Measurements from ENCODE around the gene GAB2. TPM values are rescaled to one million over a fixed set of nuclear protein-coding genes. Genes with fewer than 3 reads are reported as not detected.
A peak's percentile ranks its signal among the peaks of the same experiment; 100 is the strongest.

The GAB2 gene
- total RNA-seq, 4 donors from 2014 or later: 18.0 to 42.4 (median 26.0) TPM

DNA sequence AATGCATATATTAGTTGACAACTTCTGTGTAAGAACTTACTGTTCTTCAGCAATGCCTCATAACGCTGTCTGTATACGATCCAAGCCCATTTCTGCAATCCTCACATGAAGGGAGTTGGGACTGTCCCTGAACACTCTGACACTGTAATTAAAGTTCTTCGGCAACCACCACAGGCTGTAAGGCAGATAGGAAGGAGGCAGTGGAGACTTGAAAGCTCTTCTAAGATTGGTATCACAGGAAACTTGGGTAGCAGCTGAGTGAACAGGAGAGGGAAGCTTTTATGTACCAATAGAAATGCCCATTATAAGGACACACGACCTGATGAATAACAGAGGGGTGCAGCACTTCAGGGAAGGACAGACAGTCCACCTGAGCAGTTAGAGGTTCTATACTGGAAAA is 12.0 kb upstream of the GAB2 start:
- Histone ChIP-seq H3K9me3 (no peaks in the 10 kb centered on the region), H3K4me3 (no peak overlapping the region), H3K36me3 (peaks cover 0 to 12% (median 0%) of the 10 kb centered on the region in 4 donors), H3K27me3 (no peaks in the 10 kb centered on the region), H3K27ac (replicated peaks in 1 of 4) (no peak overlapping the region), H3K4me1 (peaks cover 0 to 20% (median 9%) of the 10 kb centered on the region in 4 donors)
- TF ChIP-seq POLR2A (IDR thresholded peaks at IDR 0.05; ENCODE audit: low read depth) (no peak), POLR2AphosphoS5 (IDR thresholded peaks at IDR 0.05) (no peak), EP300 (IDR thresholded peaks at IDR 0.05) (no peak)
- TF ChIP-seq, protein P1, sequence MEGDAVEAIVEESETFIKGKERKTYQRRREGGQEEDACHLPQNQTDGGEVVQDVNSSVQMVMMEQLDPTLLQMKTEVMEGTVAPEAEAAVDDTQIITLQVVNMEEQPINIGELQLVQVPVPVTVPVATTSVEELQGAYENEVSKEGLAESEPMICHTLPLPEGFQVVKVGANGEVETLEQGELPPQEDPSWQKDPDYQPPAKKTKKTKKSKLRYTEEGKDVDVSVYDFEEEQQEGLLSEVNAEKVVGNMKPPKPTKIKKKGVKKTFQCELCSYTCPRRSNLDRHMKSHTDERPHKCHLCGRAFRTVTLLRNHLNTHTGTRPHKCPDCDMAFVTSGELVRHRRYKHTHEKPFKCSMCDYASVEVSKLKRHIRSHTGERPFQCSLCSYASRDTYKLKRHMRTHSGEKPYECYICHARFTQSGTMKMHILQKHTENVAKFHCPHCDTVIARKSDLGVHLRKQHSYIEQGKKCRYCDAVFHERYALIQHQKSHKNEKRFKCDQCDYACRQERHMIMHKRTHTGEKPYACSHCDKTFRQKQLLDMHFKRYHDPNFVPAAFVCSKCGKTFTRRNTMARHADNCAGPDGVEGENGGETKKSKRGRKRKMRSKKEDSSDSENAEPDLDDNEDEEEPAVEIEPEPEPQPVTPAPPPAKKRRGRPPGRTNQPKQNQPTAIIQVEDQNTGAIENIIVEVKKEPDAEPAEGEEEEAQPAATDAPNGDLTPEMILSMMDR (IDR thresholded peaks at IDR 0.05): no peak
- no peak for DNase-seq (ENCODE audit: extremely low spot score)
- intact Hi-C loops (cut with DNase I): no loop called here
- WGBS: 74% methylated on average over 4 of the region's 4 CpGs

DNA sequence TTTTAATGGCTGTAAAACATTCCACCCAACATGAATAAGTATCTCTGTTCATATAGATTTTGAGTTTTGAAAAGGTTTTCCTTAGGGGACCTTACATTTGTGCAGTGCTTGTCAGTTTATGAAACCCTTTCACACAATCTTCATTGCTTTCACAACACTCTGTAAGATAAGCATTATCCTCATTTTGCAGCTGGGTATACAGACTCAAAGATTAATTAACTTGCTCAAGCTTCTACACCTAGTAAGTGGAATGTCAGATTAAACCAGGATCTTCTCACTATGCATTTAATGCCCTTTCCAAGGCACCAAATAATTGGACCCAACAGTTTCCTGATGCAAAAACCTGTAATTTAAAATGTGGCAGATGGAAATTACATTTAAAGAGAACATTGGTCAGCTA is 11.6 kb upstream of the GAB2 start:
- no peak for DNase-seq (ENCODE audit: extremely low spot score)
- Histone ChIP-seq H3K9me3 (no peaks in the 10 kb centered on the region), H3K4me1 (peaks cover 0 to 18% (median 8%) of the 10 kb centered on the region in 4 donors), H3K27ac (replicated peaks in 1 of 4) (no peak overlapping the region), H3K4me3 (no peak overlapping the region), H3K27me3 (no peaks in the 10 kb centered on the region), H3K36me3 (peaks cover 0 to 12% (median 0%) of the 10 kb centered on the region in 4 donors)
- TF ChIP-seq POLR2A (IDR thresholded peaks at IDR 0.05; ENCODE audit: low read depth): no peak
- TF ChIP-seq POLR2AphosphoS5 (IDR thresholded peaks at IDR 0.05): no peak
- TF ChIP-seq EP300 (IDR thresholded peaks at IDR 0.05): no peak
- TF ChIP-seq, protein P1 (IDR thresholded peaks at IDR 0.05): no peak
- intact Hi-C loops (cut with DNase I): no loop called here

DNA sequence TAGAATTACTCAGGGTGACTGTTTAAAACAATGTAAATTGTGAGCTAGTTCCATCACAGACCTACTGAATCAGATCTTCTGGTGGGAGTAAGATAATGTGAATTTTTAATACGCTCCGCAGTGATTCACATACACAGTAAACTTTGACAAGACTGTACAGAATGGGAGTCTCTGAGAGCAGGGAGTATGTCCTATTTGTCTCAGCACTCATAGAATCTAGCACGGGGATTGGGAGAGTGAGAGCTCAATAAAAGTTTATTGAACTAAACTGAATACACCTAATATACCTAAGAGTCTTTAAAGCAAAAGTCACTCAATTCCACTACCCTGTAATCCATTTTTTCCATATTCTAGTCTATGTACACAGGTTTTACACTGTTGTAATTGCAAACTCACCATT is 11.2 kb upstream of the GAB2 start:
- no peak for DNase-seq (ENCODE audit: extremely low spot score)
- Histone ChIP-seq H3K4me3 (no peak overlapping the region), H3K36me3 (peaks cover 0 to 12% (median 0%) of the 10 kb centered on the region in 4 donors), H3K27me3 (no peaks in the 10 kb centered on the region), H3K9me3 (no peaks in the 10 kb centered on the region), H3K27ac (replicated peaks in 1 of 4) (no peak overlapping the region), H3K4me1 (peaks cover 0 to 18% (median 8%) of the 10 kb centered on the region in 4 donors)
- TF ChIP-seq POLR2AphosphoS5 (IDR thresholded peaks at IDR 0.05) (no peak), EP300 (IDR thresholded peaks at IDR 0.05) (no peak), POLR2A (IDR thresholded peaks at IDR 0.05; ENCODE audit: low read depth) (no peak)
- TF ChIP-seq, protein P1 (IDR thresholded peaks at IDR 0.05): no peak
- intact Hi-C loops (cut with DNase I): no loop called here
- 91% methylated on average over 3 of the region's 3 CpGs for WGBS

DNA sequence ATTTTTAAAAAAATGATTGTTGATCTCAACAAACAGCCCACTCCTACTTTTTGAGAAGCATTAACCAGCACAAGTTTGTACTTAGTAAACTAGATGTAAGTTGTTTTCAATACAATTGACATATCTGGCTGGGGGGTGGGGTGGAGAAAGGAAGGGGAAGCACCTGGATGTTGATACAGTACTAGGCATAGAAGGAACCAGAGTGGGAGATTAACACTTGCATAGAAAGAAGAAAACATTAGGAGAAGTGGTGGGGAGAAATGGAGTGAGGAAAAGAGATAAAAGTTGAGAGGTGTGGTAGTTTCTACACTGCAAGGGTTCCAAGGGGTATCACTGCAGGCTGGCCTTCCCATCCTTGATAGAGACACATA is 10.6 kb upstream of the GAB2 start:
- DNase-seq (ENCODE audit: extremely low spot score): no peak
- Histone ChIP-seq H3K27ac (replicated peaks in 1 of 4) (no peak overlapping the region), H3K4me1 (peaks cover 0 to 14% (median 8%) of the 10 kb centered on the region in 4 donors), H3K27me3 (no peaks in the 10 kb centered on the region), H3K9me3 (no peaks in the 10 kb centered on the region), H3K36me3 (peaks cover 0 to 12% (median 0%) of the 10 kb centered on the region in 4 donors), H3K4me3 (no peak overlapping the region)
- TF ChIP-seq, protein P1 (IDR thresholded peaks at IDR 0.05): no peak
- TF ChIP-seq POLR2A (IDR thresholded peaks at IDR 0.05; ENCODE audit: low read depth) (no peak), POLR2AphosphoS5 (IDR thresholded peaks at IDR 0.05) (no peak), EP300 (IDR thresholded peaks at IDR 0.05) (no peak)
- intact Hi-C loops (cut with DNase I): no loop called here

DNA sequence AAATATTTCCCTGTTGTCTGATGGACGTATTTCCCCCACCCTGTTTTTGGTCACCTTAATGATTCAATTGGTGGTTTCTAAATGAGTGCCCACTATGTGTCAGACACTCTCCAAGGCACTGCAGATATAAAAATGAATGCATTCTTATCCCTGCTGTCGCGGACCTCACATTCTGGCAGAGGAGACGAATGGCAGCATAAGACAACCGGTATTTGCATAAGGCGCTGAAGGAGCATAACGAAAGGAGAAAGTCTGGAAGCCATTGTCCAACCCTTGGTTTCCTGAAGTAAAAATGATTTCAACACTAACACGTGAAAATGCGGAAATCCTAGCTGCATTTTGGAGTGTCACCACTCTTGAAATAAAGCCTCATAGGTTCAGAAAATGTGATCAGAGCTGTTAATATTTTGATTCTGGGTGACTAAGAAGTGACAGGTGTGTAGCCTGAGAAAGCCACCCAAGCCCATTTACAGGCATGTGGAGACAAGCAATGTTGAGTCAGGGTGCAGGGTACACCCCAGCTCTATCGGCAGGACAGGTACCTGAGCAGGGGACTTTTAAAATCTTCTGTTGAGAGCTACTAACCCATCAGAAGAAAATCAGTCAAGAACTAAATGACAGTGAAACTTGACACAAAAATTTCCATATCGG is 10.1 kb upstream of the GAB2 start:
- H3K36me3 ChIP-seq: peaks cover 0 to 12% (median 0%) of the 10 kb centered on the region in 4 donors
- H3K27ac ChIP-seq (replicated peaks in 1 of 4): no peak overlapping the region
- TF ChIP-seq EP300 (IDR thresholded peaks at IDR 0.05) (no peak), POLR2AphosphoS5 (IDR thresholded peaks at IDR 0.05) (no peak), POLR2A (IDR thresholded peaks at IDR 0.05; ENCODE audit: low read depth) (no peak)
- TF ChIP-seq, protein P1 (IDR thresholded peaks at IDR 0.05): no peak
- no peak for DNase-seq (ENCODE audit: extremely low spot score)
- H3K4me1 ChIP-seq: peaks cover 0 to 9% (median 4%) of the 10 kb centered on the region in 4 donors
- H3K9me3 ChIP-seq: no peaks in the 10 kb centered on the region
- 62% methylated on average over 11 of the region's 11 CpGs for WGBS
- intact Hi-C loops (cut with DNase I): no loop called here
- H3K4me3 ChIP-seq: peak overlapping the region in 2 of 4 donors; percentile 9 to 21
- H3K27me3 ChIP-seq: no peaks in the 10 kb centered on the region
